ENCODE results near the gene GID8. TPM values are rescaled to one million over a fixed set of nuclear protein-coding genes. Genes with fewer than 3 reads are reported as not detected.

The GID8 gene
- total and polyA plus RNA-seq, 2 of the 13 experiments (the other 11 are each of a cell fraction or from before 2014, with no cell fraction given) = 39.6 to 59.8 TPM

DNA sequence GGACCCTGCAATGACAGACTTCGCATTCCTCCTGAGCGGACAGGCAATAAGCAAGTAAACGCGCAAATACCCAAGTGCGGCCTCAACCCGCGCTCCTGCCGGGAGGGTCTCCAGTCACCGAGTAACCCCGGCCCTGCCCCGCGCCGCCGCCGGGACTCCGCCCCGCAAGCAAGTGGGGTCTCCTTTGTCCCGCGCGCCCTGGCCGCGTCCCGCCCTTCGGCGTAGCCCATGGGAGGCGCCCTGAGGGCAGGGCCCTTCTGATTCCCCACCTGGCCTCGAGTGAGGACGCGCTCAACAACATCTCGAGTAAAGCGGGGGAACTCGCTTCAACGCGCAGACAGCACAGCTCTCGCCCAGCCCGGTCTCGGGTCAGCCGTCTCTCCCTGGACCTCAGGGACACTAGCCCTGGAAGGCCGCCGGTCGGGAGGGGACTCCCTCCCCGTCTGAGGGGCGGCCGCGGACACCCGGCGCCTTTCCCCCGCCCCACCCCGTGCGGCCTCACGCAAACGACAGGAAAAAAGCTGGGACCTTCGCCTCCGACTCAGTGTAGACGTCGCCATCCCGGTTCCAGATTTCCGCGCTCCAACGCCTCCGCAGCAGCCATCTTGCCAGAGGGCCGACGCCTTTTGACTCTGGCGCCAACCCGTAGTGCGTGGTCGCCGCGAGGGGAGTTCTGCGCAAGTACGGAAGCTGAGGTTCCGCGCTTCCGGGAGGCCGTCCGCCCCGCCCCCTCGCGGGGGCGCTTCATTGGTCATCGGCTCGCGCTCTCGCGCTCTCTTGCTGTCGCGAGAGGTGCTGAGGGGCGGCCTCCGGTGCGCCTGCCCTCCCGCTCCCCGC lies 461 bp upstream of the GID8 start (continued):
- TF ChIP-seq PRDM15 (CRISPR knock-in tag; IDR thresholded peaks at IDR 0.05) (peak; percentile 71), TERF1 (CRISPR knock-in tag; IDR thresholded peaks at IDR 0.05) (0 out of 2 replicates have a peak, but pooled peaks have one; percentile 83), ZNF468 (CRISPR knock-in tag; IDR thresholded peaks at IDR 0.05) (peak; percentile 92; the same call in 1 of the 2 replicates), MBNL3 (CRISPR knock-in tag; conservative IDR thresholded peaks at IDR 0.05) (no peak), MAFG (CRISPR knock-in tag; IDR thresholded peaks at IDR 0.05) (no peak), ZNF121 (CRISPR knock-in tag; IDR thresholded peaks at IDR 0.05) (no peak), FOXO1 (CRISPR knock-in tag; IDR thresholded peaks at IDR 0.05) (peak; percentile 83), BATF2 (CRISPR knock-in tag; IDR thresholded peaks at IDR 0.05) (peak; percentile 90), CEBPG (CRISPR knock-in tag; IDR thresholded peaks at IDR 0.05) (peak; percentile 54), ZNF83 (CRISPR knock-in tag; IDR thresholded peaks at IDR 0.05; ENCODE audit: borderline replicate concordance) (no peak), PRDM10 (CRISPR knock-in tag; IDR thresholded peaks at IDR 0.05; ENCODE audit: low read depth) (no peak; the same call in 1 of the 2 replicates), ZNF354B (CRISPR knock-in tag; IDR thresholded peaks at IDR 0.05) (peak; percentile 83; the same call in 1 of the 2 replicates), ZNF552 (CRISPR knock-in tag; IDR thresholded peaks at IDR 0.05; ENCODE audit: borderline replicate concordance) (peak; percentile 93; the same call in 1 of the 2 replicates), ZNF30 (CRISPR knock-in tag; IDR thresholded peaks at IDR 0.05) (peak; percentile 70)
- TF ChIP-seq, protein P1, sequence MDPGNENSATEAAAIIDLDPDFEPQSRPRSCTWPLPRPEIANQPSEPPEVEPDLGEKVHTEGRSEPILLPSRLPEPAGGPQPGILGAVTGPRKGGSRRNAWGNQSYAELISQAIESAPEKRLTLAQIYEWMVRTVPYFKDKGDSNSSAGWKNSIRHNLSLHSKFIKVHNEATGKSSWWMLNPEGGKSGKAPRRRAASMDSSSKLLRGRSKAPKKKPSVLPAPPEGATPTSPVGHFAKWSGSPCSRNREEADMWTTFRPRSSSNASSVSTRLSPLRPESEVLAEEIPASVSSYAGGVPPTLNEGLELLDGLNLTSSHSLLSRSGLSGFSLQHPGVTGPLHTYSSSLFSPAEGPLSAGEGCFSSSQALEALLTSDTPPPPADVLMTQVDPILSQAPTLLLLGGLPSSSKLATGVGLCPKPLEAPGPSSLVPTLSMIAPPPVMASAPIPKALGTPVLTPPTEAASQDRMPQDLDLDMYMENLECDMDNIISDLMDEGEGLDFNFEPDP (CRISPR knock-in tag; conservative IDR thresholded peaks at IDR 0.05) = no peak
- TF ChIP-seq, protein P2, sequence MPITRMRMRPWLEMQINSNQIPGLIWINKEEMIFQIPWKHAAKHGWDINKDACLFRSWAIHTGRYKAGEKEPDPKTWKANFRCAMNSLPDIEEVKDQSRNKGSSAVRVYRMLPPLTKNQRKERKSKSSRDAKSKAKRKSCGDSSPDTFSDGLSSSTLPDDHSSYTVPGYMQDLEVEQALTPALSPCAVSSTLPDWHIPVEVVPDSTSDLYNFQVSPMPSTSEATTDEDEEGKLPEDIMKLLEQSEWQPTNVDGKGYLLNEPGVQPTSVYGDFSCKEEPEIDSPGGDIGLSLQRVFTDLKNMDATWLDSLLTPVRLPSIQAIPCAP (CRISPR knock-in tag; IDR thresholded peaks at IDR 0.05; ENCODE audit: low read depth) = peak; percentile 86; the same call in 1 of the 2 replicates
